NCI-H1048 (cell line): ENCODE data around the gene HSPBAP1.

Experiments used
- DNase-seq: peaks from one replicate; lab custom pipeline; 2025; lab: John Stamatoyannopoulos, UW

Gene HSPBAP1

GRCh38 chr3:122793568-122794416 lies at the start of gene HSPBAP1:
TSS of gene HSPBAP1 (minus strand) at chr3:122793831. CDS start at chr3:122793680, 151 bp downstream.
- no peak for DNase-seq

- DNase-seq, result no peak
Observed at GRCh38 chr3:122835590-122835989, 42.0 kb upstream of the HSPBAP1 start.

GRCh38 chr3:122828281-122828680 lies 34.6 kb upstream of the HSPBAP1 start:
- DNase-seq, result no peak

- DNase-seq, result no peak
Observed at GRCh38 chr3:122826278-122826677, 32.6 kb upstream of the HSPBAP1 start.

GRCh38 chr3:122825460-122825859 lies 31.8 kb upstream of the HSPBAP1 start:
- no peak for DNase-seq

GRCh38 chr3:122824465-122825381 lies 31.1 kb upstream of the HSPBAP1 start:
- DNase-seq, result no peak

- DNase-seq, result no peak
Observed at GRCh38 chr3:122816587-122816986, 23.0 kb upstream of the HSPBAP1 start.

GRCh38 chr3:122810734-122811133 lies 17.1 kb upstream of the HSPBAP1 start:
- DNase-seq, result no peak

GRCh38 chr3:122803977-122804376 lies 10.3 kb upstream of the HSPBAP1 start:
- DNase-seq, result no peak

GRCh38 chr3:122802323-122802722 lies 8.7 kb upstream of the HSPBAP1 start:
- no peak for DNase-seq

- DNase-seq, result no peak
Observed at GRCh38 chr3:122800706-122801237, 7.1 kb upstream of the HSPBAP1 start.

- DNase-seq, result no peak
Observed at GRCh38 chr3:122800031-122800430, 6.4 kb upstream of the HSPBAP1 start.

- DNase-seq, result no peak
Observed at GRCh38 chr3:122799322-122799721, 5.7 kb upstream of the HSPBAP1 start.

- no peak for DNase-seq
Observed at GRCh38 chr3:122797291-122797690, 3.7 kb upstream of the HSPBAP1 start.

- no peak for DNase-seq
Observed at GRCh38 chr3:122795674-122796195, 2.1 kb upstream of the HSPBAP1 start.

- no peak for DNase-seq
Observed at GRCh38 chr3:122794779-122795673, 1.4 kb upstream of the HSPBAP1 start, which contains the start of gene SLC49A4. TSS of gene SLC49A4 (plus strand) at chr3:122795069. CDS start at chr3:122795193, 124 bp downstream.

- no peak for DNase-seq
Observed at GRCh38 chr3:122794483-122794778, 800 bp upstream of the HSPBAP1 start.

- no peak for DNase-seq
Observed at GRCh38 chr3:122789585-122790273, 3.9 kb downstream of the HSPBAP1 start.

GRCh38 chr3:122787872-122788271 lies 5.8 kb downstream of the HSPBAP1 start:
- no peak for DNase-seq

GRCh38 chr3:122786066-122786465 lies 7.6 kb downstream of the HSPBAP1 start:
- no peak for DNase-seq

GRCh38 chr3:122785231-122785630 lies 8.4 kb downstream of the HSPBAP1 start:
- DNase-seq, result no peak
